ENCODE measurements around the gene QPCT.

DNA sequence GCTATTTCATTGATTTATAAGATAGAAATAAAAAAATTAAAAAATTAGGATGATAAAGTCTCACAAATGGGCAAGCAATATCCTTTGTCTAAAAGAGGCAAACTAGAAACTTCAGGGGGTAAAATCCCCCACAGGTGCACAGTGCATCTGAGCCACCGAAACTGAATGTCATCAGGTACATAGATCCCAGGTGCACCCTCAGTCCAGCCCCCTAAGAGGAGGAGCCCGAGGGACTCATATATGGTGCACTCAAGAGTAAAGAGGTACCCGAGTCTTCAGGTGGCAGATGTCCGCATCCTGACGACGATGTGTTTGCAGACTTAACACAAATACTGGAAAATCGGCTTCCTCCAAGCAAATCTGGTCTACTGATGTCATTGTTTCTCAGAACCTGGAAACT, 11.3 kb downstream of the QPCT start:
- TF ChIP-seq, protein P1, sequence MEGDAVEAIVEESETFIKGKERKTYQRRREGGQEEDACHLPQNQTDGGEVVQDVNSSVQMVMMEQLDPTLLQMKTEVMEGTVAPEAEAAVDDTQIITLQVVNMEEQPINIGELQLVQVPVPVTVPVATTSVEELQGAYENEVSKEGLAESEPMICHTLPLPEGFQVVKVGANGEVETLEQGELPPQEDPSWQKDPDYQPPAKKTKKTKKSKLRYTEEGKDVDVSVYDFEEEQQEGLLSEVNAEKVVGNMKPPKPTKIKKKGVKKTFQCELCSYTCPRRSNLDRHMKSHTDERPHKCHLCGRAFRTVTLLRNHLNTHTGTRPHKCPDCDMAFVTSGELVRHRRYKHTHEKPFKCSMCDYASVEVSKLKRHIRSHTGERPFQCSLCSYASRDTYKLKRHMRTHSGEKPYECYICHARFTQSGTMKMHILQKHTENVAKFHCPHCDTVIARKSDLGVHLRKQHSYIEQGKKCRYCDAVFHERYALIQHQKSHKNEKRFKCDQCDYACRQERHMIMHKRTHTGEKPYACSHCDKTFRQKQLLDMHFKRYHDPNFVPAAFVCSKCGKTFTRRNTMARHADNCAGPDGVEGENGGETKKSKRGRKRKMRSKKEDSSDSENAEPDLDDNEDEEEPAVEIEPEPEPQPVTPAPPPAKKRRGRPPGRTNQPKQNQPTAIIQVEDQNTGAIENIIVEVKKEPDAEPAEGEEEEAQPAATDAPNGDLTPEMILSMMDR (conservative IDR thresholded peaks at IDR 0.05; ENCODE audit: low read depth in 2 of 2) = no peak
- TF ChIP-seq REST (IDR thresholded peaks at IDR 0.05; ENCODE audit: unreplicated experiment) (no peak), EZH2phosphoT487 (IDR thresholded peaks at IDR 0.05; ENCODE audit: unreplicated experiment) (no peak)

Measured in GM23338 (cell line).